Gastrocnemius medialis (tissue), 4 donors: Measurements from ENCODE around the gene ABCG4. TPM values are rescaled to one million over a fixed set of nuclear protein-coding genes. Genes with fewer than 3 reads are reported as not detected.
A peak's percentile ranks its signal among the peaks of the same experiment; 100 is the strongest.
"Not testable (repeated sequence)": the region's sequence is repeated elsewhere in the genome, so short reads cannot be mapped to it uniquely, and the experiment has no call there.

ENCODE experiments used
- ATAC-seq, 2 donors: fragments of 150-250 bp; one replicate each; pipeline ENCODE4 v1.9.1; 2016
- DNase-seq, 2 donors: peaks; one replicate each; pipeline ENCODE4 v3.0.0-alpha.2; 2019
- H3K27ac ChIP-seq, 4 donors: fragments of 200-600 bp; sonication (generic); 1 replicate in 1 of 4; 2 replicates in 3 of 4; pipeline ENCODE4 v1.5.1; 2016 to 2018; ENCODE audit warnings: mild to moderate bottlenecking in 2 of 4, moderate library complexity in 1 of 4
- H3K27me3 ChIP-seq, 3 donors: fragments of 200-600 bp; sonication (generic) in 2 of 3; 1 replicate in 1 of 3; 2 replicates in 2 of 3; pipeline versions ENCODE4 v1.5.1 to v1.6.0; 2016 to 2019; ENCODE audit warnings: mild to moderate bottlenecking in 1 of 3, moderate library complexity in 1 of 3
- H3K36me3 ChIP-seq, 2 donors: fragments of 200-600 bp; sonication (generic) in 1 of 2; one replicate each; pipeline ENCODE4 v1.5.1; 2017 to 2018
- H3K4me1 ChIP-seq, 2 donors: fragments of 200-600 bp; sonication (generic) in 1 of 2; one replicate each; pipeline ENCODE4 v1.5.1; 2016 to 2017; ENCODE audit warnings: mild to moderate bottlenecking in 2 of 2
- H3K4me3 ChIP-seq, 4 donors: fragments of 200-600 bp; sonication (generic) in 3 of 4; 1 replicate in 1 of 4; 2 replicates in 3 of 4; pipeline ENCODE4 v1.5.1; 2016 to 2019; ENCODE audit warnings: mild to moderate bottlenecking in 2 of 4
- H3K9me3 ChIP-seq, 3 donors: fragments of 200-600 bp; sonication (generic) in 2 of 3; 1 replicate in 1 of 3; 2 replicates in 2 of 3; pipeline ENCODE4 v1.5.1; 2016 to 2019
- POLR2A ChIP-seq, 2 donors: fragments of 450-650 bp; IDR thresholded peaks; one replicate each; pipeline ENCODE4 v1.6.1; 2017; ENCODE audit warnings: antibody characterized with exemption in 2 of 2, mild to moderate bottlenecking in 2 of 2, moderate library complexity in 2 of 2
- in situ Hi-C, 4 donors: fragments of 200-750 bp; cut with MboI; loops; one replicate each; pipeline versions ENCODE4 v1.15.0 to v1.8.0; 2017; ENCODE audit warnings: low sequenced_read_pairs in 4 of 4
- intact Hi-C: fragments of 100-400 bp; cut with DNase I; formaldehyde crosslinking; loops from one replicate; pipeline ENCODE4 v1.15.1; 2023; ENCODE audit warnings: low total_unique reads
- total RNA-seq, 4 donors: library from RNA; depleted of rRNA; stranded (reverse); fragments of >200 nt; gene quantifications; one replicate each; pipeline versions ENCODE4 v1.1.0 to v1.2.3, GENCODE V29; 2016
- TF ChIP-seq, protein P1 (sequence below), 5 experiments: fragments of 450-650 bp in 3 of 5; fragments of 200-600 bp in 2 of 5; sonication (generic) in 2 of 5; IDR thresholded peaks in 4 of 5; conservative IDR thresholded peaks in 1 of 5; 1 replicate in 4 of 5; 2 replicates in 1 of 5; pipeline ENCODE4 v1.5.1; 2016 to 2019; ENCODE audit warnings: antibody characterized with exemption in 5 of 5, mild to moderate bottlenecking in 3 of 5, moderate library complexity in 3 of 5

The ABCG4 gene
- total RNA-seq, 4 donors from 2014 or later = not detected

DNA sequence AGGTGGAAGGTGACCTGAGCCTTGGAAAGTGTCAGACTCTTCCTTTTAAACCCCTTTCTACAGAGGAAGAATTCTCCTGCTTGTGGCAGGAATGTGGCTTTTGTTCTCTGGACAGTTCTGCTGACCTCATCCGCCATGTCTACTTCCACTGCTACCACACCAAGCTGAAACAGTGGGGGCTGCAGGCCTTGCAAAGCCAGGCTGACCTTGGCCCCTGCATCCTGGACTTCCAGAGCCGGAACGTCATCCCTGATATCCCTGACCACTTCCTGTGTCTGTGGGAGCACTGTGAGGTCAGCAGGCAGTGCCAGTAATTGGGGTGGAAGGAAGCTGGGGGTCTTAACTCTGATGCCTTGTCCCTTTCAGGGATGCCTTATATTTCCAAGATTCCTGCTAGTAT is 18.2 kb upstream of the ABCG4 start:
- no peak for TF ChIP-seq POLR2A (IDR thresholded peaks at IDR 0.05)
- TF ChIP-seq, protein P1, sequence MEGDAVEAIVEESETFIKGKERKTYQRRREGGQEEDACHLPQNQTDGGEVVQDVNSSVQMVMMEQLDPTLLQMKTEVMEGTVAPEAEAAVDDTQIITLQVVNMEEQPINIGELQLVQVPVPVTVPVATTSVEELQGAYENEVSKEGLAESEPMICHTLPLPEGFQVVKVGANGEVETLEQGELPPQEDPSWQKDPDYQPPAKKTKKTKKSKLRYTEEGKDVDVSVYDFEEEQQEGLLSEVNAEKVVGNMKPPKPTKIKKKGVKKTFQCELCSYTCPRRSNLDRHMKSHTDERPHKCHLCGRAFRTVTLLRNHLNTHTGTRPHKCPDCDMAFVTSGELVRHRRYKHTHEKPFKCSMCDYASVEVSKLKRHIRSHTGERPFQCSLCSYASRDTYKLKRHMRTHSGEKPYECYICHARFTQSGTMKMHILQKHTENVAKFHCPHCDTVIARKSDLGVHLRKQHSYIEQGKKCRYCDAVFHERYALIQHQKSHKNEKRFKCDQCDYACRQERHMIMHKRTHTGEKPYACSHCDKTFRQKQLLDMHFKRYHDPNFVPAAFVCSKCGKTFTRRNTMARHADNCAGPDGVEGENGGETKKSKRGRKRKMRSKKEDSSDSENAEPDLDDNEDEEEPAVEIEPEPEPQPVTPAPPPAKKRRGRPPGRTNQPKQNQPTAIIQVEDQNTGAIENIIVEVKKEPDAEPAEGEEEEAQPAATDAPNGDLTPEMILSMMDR (IDR thresholded peaks at IDR 0.05 in 4 of 5, conservative IDR thresholded peaks at IDR 0.05 in 1 of 5) = no peak
- intact Hi-C loops (no loop called here), in situ Hi-C loops (no loop called here)
- H3K27me3 ChIP-seq = no peaks in the 10 kb centered on the region
- H3K36me3 ChIP-seq = peaks cover 0 to 81% of the 10 kb centered on the region in 2 donors
- H3K4me1 ChIP-seq = peaks cover 0 to 4% of the 10 kb centered on the region in 2 donors
- H3K9me3 ChIP-seq = no peaks in the 10 kb centered on the region
- no peak overlapping the region for H3K4me3 ChIP-seq
- DNase-seq = no peak
- no peak for ATAC-seq
- no peak overlapping the region for H3K27ac ChIP-seq

DNA sequence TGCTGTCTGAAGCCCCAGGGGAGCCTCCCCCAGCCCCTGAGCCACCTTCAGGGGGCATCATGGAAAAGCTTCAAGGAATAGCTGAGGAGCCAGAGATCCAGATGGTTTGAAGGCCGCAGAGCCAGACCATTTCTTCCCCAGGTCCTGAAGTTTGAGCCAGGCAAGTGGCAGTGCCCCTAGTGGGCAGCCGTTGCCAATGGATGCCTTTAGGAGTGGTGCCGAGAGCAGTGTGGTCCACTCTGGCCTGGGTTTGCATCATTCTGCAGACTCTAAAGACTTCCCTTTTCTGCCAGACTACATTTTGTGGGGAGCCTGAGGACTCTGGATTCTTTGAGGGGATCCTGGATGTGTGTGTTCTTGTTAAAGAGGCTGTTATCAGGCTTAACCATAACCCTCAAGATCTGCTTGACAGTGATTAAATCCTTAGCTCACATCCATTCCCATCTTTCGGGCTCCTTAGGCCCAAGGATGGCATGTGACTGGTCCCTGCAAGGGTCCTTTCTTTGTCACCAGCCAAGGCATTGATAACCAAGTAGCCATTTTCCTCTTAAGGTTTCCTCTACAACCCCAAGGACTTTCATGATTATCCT is 14.4 kb upstream of the ABCG4 start:
- in situ Hi-C loops (no loop called here), intact Hi-C loops (no loop called here)
- Histone ChIP-seq H3K4me1 (no peaks in the 10 kb centered on the region), H3K27me3 (no peaks in the 10 kb centered on the region), H3K9me3 (no peaks in the 10 kb centered on the region), H3K36me3 (peaks cover 0 to 53% of the 10 kb centered on the region in 2 donors), H3K4me3 (no peak overlapping the region), H3K27ac (no peak overlapping the region)
- DNase-seq (no peak), ATAC-seq (no peak)
- TF ChIP-seq POLR2A (IDR thresholded peaks at IDR 0.05) = no peak
- TF ChIP-seq, protein P1 (IDR thresholded peaks at IDR 0.05 in 4 of 5, conservative IDR thresholded peaks at IDR 0.05 in 1 of 5) = peak in 1 of 5 experiments; percentile 32

DNA sequence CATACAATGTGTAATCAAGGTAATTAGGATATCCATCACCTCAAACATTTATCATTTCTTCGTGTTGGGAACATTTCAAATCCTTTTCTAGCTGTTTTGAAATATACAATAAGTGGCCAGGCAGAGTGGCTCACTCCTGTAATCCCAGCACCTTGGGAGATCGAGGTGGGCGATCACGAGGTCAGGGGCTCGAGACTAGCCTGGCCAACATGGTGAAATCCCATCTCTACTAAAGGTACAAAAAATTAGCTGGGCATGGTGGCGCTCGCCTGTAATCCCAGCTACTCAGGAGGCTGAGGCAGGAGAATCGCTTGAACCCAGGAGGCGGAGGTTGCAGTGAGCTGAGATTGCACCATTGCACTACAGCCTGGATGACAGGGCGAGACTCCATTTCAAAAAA is 9.6 kb upstream of the ABCG4 start:
- intact Hi-C loops, H3K4me1 ChIP-seq, H3K9me3 ChIP-seq: not testable (repeated sequence)

DNA sequence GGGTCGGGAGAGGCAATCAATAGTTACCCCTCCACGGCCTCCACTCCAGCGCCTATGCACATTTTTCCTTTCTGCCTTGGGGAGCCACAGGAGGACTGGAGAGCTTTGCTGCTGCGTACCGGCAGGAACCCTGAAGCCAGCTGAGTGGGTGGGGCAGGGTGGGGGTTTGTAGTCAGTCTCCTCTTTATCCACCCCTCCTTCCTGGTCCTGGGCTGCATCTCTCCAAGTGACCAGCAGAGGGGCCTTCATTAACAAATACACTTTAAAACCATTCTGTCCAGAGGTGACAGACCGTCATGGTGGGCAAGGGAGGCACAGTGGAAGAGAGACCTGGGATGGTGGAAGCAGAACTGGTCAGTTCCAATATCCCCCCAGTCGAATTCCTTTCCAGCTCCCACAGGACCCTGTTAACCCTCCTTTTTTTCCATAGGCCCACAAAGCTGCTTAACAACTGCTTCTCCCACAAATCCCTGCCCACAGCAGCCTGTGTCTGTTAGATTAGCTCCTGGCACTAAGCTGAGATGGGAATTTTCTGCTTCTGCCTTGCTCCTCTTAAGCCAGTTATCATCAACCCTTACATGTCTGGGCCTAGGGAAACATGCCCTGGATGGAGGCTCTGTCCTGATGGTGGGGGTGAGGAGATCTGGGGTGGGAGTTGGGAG is 3.9 kb upstream of the ABCG4 start:
- Histone ChIP-seq H3K9me3 (no peaks in the 10 kb centered on the region), H3K36me3 (no peaks in the 10 kb centered on the region), H3K4me1 (peaks cover 4 to 14% of the 10 kb centered on the region in 2 donors), H3K4me3 (no peak overlapping the region), H3K27me3 (peaks cover 4 to 20% (median 7%) of the 10 kb centered on the region in 3 donors), H3K27ac (no peak overlapping the region)
- DNase-seq (peak; percentile 16 to 43), ATAC-seq (peak; percentile 81 to 82)
- intact Hi-C loops (loop anchor here (1.0 to 5.0 kb wide), 2 partner anchors 52 to 172 kb away; partner anchors contain the start of gene MCAM), in situ Hi-C loops (loop anchor here in 1 of 4 donors (10.0 kb wide), 1 partner anchor 50 kb away; no protein-coding TSS in a partner anchor)
- no peak for TF ChIP-seq POLR2A (IDR thresholded peaks at IDR 0.05)
- TF ChIP-seq, protein P1 (IDR thresholded peaks at IDR 0.05 in 4 of 5, conservative IDR thresholded peaks at IDR 0.05 in 1 of 5) = peak; percentile 39 to 72 (median 60)

More for the DNA sequence above, 9.6 kb upstream of the ABCG4 start:
- H3K4me3 ChIP-seq, in situ Hi-C loops, ATAC-seq, H3K27me3 ChIP-seq, H3K27ac ChIP-seq, H3K36me3 ChIP-seq, DNase-seq: not testable (repeated sequence)

DNA sequence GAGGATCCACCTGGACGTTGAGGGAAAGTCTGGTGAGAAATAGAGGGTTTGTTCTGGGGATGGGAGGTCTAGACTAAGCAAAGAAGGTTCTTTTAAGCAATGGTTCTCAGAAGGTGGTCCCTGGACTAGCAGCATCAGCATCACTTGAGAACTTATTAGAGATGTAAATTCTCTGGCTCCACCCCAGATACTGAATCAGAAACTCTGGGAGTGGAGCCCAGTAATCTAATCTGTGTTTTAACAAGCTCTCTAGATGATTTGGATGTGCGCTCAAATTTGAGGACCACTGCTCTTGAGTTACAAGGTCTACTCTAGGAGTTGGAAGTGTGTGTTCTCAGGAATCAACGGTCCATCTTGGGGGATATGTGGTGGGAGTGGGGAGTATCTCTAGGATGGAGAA is 3.3 kb upstream of the ABCG4 start:
- ATAC-seq (no peak), DNase-seq (no peak)
- peaks cover 4 to 20% (median 10%) of the 10 kb centered on the region in 3 donors for H3K27me3 ChIP-seq
- intact Hi-C loops (loop anchor here (1.0 to 5.0 kb wide), 2 partner anchors 52 to 172 kb away; partner anchors contain the start of gene MCAM), in situ Hi-C loops (loop anchor here in 1 of 4 donors (10.0 kb wide), 1 partner anchor 49 kb away; no protein-coding TSS in a partner anchor)
- no peaks in the 10 kb centered on the region for H3K9me3 ChIP-seq
- TF ChIP-seq POLR2A (IDR thresholded peaks at IDR 0.05) = no peak
- TF ChIP-seq, protein P1 (IDR thresholded peaks at IDR 0.05 in 4 of 5, conservative IDR thresholded peaks at IDR 0.05 in 1 of 5) = no peak
- no peak overlapping the region for H3K4me3 ChIP-seq
- no peaks in the 10 kb centered on the region for H3K36me3 ChIP-seq
- no peak overlapping the region for H3K27ac ChIP-seq
- peaks cover 4 to 14% of the 10 kb centered on the region in 2 donors for H3K4me1 ChIP-seq
